ENCODE results near the gene PEAK3.

Gene PEAK3

GRCh38 chr19:2235381-2236063 lies 46.5 kb downstream of the PEAK3 start:
- no peak for DNase-seq

DNA sequence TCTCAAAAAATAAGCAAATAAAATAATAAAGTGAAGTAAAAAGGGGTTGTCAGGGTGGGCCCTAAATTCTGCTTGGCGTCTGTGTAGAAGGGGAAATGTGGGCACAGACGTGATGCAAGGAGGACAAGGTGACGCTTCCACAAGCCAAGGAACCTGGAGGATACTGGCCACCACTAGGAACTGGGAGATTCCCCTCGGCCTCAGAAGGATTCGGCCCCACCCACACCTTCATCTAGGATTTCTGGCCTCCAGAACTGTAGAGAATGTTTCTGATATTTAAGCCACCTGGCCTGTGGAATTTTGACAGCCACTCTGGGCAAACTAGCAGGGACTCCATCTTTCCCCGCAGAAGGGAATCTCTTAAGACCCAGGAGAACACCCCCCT lies 47.0 kb downstream of the PEAK3 start:
- DNase-seq = no peak

GRCh38 chr19:2233601-2234280 lies 48.2 kb downstream of the PEAK3 start:
- DNase-seq = no peak

GRCh38 chr19:2232286-2233151 lies 49.5 kb downstream of the PEAK3 start:
- no peak for DNase-seq

GRCh38 chr19:2231621-2232221 lies 50.3 kb downstream of the PEAK3 start:
- no peak for DNase-seq

- no peak for DNase-seq
Measured at GRCh38 chr19:2230807-2231533, 51.0 kb downstream of the PEAK3 start.

DNA sequence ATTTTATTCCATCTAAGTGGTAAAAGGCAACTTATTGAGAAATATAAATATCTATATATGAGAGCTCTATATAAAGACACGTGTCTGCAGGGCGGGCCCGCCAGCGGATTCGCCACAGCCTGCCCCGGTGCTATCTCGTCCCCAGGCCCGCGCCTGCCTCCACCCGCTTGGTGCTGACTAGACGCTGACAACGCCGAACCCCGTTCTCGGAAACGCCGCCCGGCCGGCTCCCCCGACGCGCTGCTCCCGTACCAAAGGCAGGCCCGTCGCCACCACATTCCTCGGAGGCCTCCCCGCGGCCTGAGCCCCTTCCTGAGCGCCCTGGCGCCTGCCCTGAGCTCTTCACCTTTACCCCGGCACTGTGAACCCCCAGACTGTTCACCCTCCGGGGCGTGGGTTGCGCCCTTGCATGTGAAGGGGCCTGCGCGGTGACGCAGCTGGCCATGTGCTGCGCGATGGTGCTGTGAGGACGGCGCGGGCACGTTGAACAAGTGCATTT lies 51.9 kb downstream of the PEAK3 start:
- DNase-seq = no peak

- DNase-seq = no peak
Measured at GRCh38 chr19:2229103-2230032, 52.6 kb downstream of the PEAK3 start.

- DNase-seq = no peak
Measured at GRCh38 chr19:2228157-2229030, 53.6 kb downstream of the PEAK3 start.

- no peak for DNase-seq
Measured at GRCh38 chr19:2227415-2228156, 54.4 kb downstream of the PEAK3 start.

DNA sequence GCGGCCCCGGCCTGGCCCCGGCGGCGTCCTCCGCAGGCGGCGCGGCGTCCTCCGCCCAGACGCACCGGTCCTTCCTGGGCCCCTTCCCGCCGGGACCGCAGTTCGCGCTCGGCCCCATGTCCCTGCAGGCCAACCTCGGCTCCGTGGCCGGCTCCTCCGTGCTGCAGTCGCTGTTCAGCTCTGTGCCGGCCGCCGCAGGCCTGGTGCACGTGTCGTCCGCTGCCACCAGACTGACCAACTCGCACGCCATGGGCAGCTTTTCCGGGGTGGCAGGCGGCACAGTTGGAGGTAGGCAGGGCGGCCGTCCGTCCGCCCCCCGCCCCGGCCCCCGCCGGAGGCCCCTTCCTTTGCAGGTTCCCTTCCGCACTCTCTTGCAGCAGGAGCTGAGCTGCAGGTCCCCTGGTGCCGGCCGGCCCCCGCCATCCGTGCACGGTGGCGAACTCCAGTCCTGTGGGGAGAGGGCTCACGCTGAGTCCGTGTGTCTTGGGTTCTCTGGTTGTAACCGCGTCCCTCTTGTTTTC lies 55.1 kb downstream of the PEAK3 start:
- no peak for DNase-seq

- DNase-seq = no peak
Measured at GRCh38 chr19:2226051-2226839, 55.7 kb downstream of the PEAK3 start.

GRCh38 chr19:2225415-2226050 lies 56.4 kb downstream of the PEAK3 start:
- no peak for DNase-seq

GRCh38 chr19:2224754-2225349 lies 57.1 kb downstream of the PEAK3 start:
- DNase-seq = no peak
